ENCODE results near the gene ZMAT5.

Gene ZMAT5

GRCh38 chr22:29707471-29707870 is 59.3 kb downstream of the ZMAT5 start:
- TF ChIP-seq, protein P1, sequence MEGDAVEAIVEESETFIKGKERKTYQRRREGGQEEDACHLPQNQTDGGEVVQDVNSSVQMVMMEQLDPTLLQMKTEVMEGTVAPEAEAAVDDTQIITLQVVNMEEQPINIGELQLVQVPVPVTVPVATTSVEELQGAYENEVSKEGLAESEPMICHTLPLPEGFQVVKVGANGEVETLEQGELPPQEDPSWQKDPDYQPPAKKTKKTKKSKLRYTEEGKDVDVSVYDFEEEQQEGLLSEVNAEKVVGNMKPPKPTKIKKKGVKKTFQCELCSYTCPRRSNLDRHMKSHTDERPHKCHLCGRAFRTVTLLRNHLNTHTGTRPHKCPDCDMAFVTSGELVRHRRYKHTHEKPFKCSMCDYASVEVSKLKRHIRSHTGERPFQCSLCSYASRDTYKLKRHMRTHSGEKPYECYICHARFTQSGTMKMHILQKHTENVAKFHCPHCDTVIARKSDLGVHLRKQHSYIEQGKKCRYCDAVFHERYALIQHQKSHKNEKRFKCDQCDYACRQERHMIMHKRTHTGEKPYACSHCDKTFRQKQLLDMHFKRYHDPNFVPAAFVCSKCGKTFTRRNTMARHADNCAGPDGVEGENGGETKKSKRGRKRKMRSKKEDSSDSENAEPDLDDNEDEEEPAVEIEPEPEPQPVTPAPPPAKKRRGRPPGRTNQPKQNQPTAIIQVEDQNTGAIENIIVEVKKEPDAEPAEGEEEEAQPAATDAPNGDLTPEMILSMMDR (IDR thresholded peaks at IDR 0.05; ENCODE audit: borderline replicate concordance, control extremely low read depth, extremely low read depth, insufficient read depth, missing control alignments) = no peak
- DNase-seq (ENCODE audit: low spot score) = no peak
- in situ Hi-C loops (cut with MboI; ENCODE audit: low sequenced_read_pairs, unreplicated experiment) = no loop called here

DNA sequence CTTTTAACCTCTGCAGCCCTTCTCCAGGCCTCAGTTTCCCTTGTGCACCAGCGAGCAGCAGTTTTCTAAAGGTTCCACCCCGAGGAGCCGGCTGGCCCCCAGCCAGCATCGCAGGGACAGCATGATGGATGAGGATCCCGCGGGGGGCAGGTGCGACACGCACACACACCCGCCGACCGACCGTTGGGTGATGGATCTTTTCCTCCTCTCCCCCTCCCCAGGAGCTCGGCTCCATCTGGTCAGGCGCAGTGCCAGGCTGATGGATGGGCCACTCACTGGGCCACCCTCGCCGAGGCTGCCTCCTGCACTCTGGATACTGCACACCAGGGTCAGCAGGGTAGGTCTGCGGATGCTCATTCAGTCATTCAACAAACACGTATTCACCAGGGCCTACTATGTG is 59.8 kb downstream of the ZMAT5 start:
- TF ChIP-seq, protein P1 (IDR thresholded peaks at IDR 0.05; ENCODE audit: borderline replicate concordance, control extremely low read depth, extremely low read depth, insufficient read depth, missing control alignments) = no peak
- DNase-seq (ENCODE audit: low spot score) = no peak
- in situ Hi-C loops (cut with MboI; ENCODE audit: low sequenced_read_pairs, unreplicated experiment) = no loop called here

- TF ChIP-seq, protein P1 (IDR thresholded peaks at IDR 0.05; ENCODE audit: borderline replicate concordance, control extremely low read depth, extremely low read depth, insufficient read depth, missing control alignments) = no peak
- no peak for DNase-seq (ENCODE audit: low spot score)
- in situ Hi-C loops (cut with MboI; ENCODE audit: low sequenced_read_pairs, unreplicated experiment) = no loop called here
These were observed 60.3 kb downstream of the ZMAT5 start for GRCh38 chr22:29706486-29706885.

GRCh38 chr22:29705651-29706050 is 61.2 kb downstream of the ZMAT5 start:
- TF ChIP-seq, protein P1 (IDR thresholded peaks at IDR 0.05; ENCODE audit: borderline replicate concordance, control extremely low read depth, extremely low read depth, insufficient read depth, missing control alignments) = no peak
- no peak for DNase-seq (ENCODE audit: low spot score)
- in situ Hi-C loops (cut with MboI; ENCODE audit: low sequenced_read_pairs, unreplicated experiment) = no loop called here

GRCh38 chr22:29704528-29705285 is 62.1 kb downstream of the ZMAT5 start:
- TF ChIP-seq, protein P1 (IDR thresholded peaks at IDR 0.05; ENCODE audit: borderline replicate concordance, control extremely low read depth, extremely low read depth, insufficient read depth, missing control alignments) = no peak
- no peak for DNase-seq (ENCODE audit: low spot score)
- in situ Hi-C loops (cut with MboI; ENCODE audit: low sequenced_read_pairs, unreplicated experiment) = no loop called here

GRCh38 chr22:29703569-29704195 is 63.1 kb downstream of the ZMAT5 start:
- DNase-seq (ENCODE audit: low spot score) = no peak
- in situ Hi-C loops (cut with MboI; ENCODE audit: low sequenced_read_pairs, unreplicated experiment) = no loop called here
- TF ChIP-seq, protein P1 (IDR thresholded peaks at IDR 0.05; ENCODE audit: borderline replicate concordance, control extremely low read depth, extremely low read depth, insufficient read depth, missing control alignments) = no peak
